Activated CD8-positive, alpha-beta T cell treated with anti-CD3 and anti-CD28 coated beads for 36 hours (primary cell): ENCODE data around the gene AP1S1. TPM values are rescaled to one million over a fixed set of nuclear protein-coding genes. Genes with fewer than 3 reads are reported as not detected.

ENCODE experiments used
- ATAC-seq: fragments of 200-7000 bp; cut with Tn5 transposase; one replicate; pipeline ENCODE4 v1.10.0; 2021; ENCODE audit warnings: mild to moderate bottlenecking, moderate library complexity
- CTCF ChIA-PET: fragments of 350-600 bp; sonication (Branson Sonifier 250); formaldehyde crosslinking; loops from one replicate; lab custom pipeline; 2021; ENCODE audit warnings: antibody characterized with exemption; lab: Charles Lee
- POLR2A ChIA-PET: fragments of 350-600 bp; sonication (Branson Sonifier 250); formaldehyde crosslinking; loops from one replicate; lab custom pipeline; 2021; ENCODE audit warnings: antibody characterized with exemption; lab: Charles Lee
- DNase-seq: peaks from one replicate; pipeline ENCODE4 v3.0.0-alpha.2; 2020
- H3K27ac Mint-ChIP-seq: one replicate; pipeline ENCODE4 v1.8.0; 2021; ENCODE audit warnings: mild to moderate bottlenecking, mixed read lengths
- H3K27me3 Mint-ChIP-seq: one replicate; pipeline ENCODE4 v1.8.0; 2021; ENCODE audit warnings: mixed read lengths
- H3K36me3 Mint-ChIP-seq: one replicate; pipeline ENCODE4 v1.8.0; 2021; ENCODE audit warnings: low read depth, mixed read lengths
- H3K4me1 Mint-ChIP-seq: one replicate; pipeline ENCODE4 v1.8.0; 2021; ENCODE audit warnings: low read depth, mixed read lengths
- H3K4me3 Mint-ChIP-seq: one replicate; pipeline ENCODE4 v1.8.0; 2021; ENCODE audit warnings: mild to moderate bottlenecking, moderate library complexity, mixed read lengths
- H3K9me3 Mint-ChIP-seq: one replicate; pipeline ENCODE4 v1.8.0; 2021; ENCODE audit warnings: mixed read lengths
- intact Hi-C: fragments of 100-400 bp; cut with micrococcal nuclease; formaldehyde crosslinking; loops from one replicate; pipeline ENCODE4 v1.10.0; 2022
- total RNA-seq, 2 experiments: library from RNA; stranded (reverse); gene quantifications; one replicate each; pipeline ENCODE4 v1.2.3, GENCODE V29; 2021
- TF ChIP-seq, protein P1 (sequence below): fragments of 200-600 bp; IDR thresholded peaks from one replicate; pipeline ENCODE4 v1.8.0; 2022; ENCODE audit warnings: antibody characterized with exemption, mild to moderate bottlenecking

AP1S1 gene
- total RNA-seq, 2 experiments from 2014 or later = 35.6 to 39.5 TPM

DNA sequence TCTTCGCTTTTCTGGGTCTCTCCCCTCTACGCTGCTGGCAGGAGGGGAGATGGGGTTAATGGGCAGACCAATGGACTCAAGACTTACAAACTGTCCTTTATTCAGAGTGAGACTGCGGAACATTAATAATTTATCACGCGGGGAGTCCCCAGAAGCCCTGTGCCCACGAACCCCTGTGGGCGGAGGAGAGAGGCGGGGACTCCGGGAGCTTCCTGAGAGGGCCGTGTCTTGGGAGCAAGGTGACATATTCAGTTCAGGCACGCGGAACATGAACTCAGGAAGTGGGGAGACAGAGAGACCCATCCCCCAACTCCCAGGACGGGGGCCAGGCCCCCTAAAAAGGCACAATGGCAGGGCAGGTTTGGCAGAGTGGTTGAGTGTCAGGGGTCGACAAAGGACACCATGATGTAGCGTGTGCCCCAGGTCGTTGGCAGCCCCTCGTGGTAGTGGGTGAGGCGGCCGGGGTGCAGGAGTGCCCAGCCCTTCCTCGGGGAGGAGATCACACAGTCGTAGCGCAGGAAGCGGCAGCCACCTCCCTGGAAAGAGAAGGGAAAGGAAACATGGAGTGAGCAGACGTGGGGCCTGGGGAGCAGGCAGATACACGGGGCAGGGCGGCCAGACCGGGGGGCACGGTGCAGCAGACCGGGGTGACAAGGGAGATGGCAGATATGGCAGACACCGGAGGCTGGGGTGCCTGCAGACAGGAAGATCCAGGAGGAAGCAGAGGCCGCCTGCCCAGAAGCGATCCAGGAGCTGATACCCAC, 51.8 kb downstream of the AP1S1 start:
- POLR2A ChIA-PET = interaction anchor here (0.6 to 1.8 kb wide), 2 partner anchors 12 to 225 kb away, joined by 4 to 5 read pairs; partner anchors contain the start of genes PLOD3 and ZNHIT1
- peaks cover 5% of the 10 kb centered on the region for H3K36me3 Mint-ChIP-seq

DNA sequence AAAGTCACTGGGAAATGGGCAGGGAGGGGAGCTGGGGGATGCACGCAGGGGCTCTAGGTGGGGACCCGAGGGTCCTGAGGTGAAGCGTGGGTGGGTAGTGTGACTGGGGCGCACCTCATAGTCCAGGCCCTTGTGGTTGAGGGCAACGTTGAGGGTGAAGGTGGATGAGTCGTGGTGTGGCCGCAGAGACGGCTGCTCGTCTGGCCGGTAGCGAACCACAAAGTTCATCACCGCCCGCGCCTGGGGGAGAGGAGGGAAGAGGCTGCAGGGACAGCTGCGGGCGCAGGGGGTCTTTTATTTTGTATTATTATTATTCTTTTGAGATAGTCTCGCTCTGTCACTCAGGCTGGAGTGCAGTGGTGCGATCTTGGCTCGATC, 52.4 kb downstream of the AP1S1 start:
- no peak overlapping the region for H3K4me3 Mint-ChIP-seq
- DNase-seq (no peak), ATAC-seq (no peak)
- TF ChIP-seq, protein P1, sequence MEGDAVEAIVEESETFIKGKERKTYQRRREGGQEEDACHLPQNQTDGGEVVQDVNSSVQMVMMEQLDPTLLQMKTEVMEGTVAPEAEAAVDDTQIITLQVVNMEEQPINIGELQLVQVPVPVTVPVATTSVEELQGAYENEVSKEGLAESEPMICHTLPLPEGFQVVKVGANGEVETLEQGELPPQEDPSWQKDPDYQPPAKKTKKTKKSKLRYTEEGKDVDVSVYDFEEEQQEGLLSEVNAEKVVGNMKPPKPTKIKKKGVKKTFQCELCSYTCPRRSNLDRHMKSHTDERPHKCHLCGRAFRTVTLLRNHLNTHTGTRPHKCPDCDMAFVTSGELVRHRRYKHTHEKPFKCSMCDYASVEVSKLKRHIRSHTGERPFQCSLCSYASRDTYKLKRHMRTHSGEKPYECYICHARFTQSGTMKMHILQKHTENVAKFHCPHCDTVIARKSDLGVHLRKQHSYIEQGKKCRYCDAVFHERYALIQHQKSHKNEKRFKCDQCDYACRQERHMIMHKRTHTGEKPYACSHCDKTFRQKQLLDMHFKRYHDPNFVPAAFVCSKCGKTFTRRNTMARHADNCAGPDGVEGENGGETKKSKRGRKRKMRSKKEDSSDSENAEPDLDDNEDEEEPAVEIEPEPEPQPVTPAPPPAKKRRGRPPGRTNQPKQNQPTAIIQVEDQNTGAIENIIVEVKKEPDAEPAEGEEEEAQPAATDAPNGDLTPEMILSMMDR = no peak
- peaks cover 5% of the 10 kb centered on the region for H3K36me3 Mint-ChIP-seq
- H3K4me1 Mint-ChIP-seq = no peaks in the 10 kb centered on the region
- POLR2A ChIA-PET = interaction anchor here (1.8 kb wide), 1 partner anchor 11 kb away, joined by 4 read pairs; the partner anchor contains the start of genes PLOD3 and ZNHIT1
- CTCF ChIA-PET = no interaction called here
- no peak overlapping the region for H3K27ac Mint-ChIP-seq
- H3K27me3 Mint-ChIP-seq = peaks cover 10% of the 10 kb centered on the region
- no peaks in the 10 kb centered on the region for H3K9me3 Mint-ChIP-seq
- intact Hi-C loops = no loop called here

More for the DNA sequence above, 51.8 kb downstream of the AP1S1 start:
- Mint-ChIP-seq H3K4me3 (no peak overlapping the region), H3K27me3 (peaks cover 15% of the 10 kb centered on the region), H3K9me3 (no peaks in the 10 kb centered on the region), H3K4me1 (no peaks in the 10 kb centered on the region), H3K27ac (no peak overlapping the region)
- TF ChIP-seq, protein P1 = no peak
- ATAC-seq (no peak), DNase-seq (no peak)
- CTCF ChIA-PET = interaction anchor here (4.7 kb wide), 1 partner anchor 14 kb away, joined by 24 read pairs; no protein-coding TSS in a partner anchor
- intact Hi-C loops = no loop called here

DNA sequence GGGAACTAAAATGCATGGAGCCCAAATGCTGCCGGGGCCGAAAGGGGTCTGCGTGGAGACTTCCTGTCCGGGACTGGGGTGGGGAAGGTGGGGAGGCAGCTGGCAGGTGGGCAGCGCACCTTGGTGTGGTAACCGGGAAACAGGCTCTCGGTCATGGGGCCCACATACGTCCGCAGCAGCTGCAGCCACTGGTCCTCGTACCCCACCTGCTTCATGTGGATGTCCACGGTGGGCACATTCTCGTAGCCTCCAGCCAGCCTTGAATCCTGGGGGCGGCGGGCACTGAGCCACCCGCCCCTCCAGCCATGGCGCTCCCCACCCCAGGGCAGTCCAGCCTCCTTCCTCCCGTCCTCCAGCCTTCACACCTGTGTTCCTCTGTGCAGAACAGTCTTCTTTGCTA, 53.2 kb downstream of the AP1S1 start:
- Mint-ChIP-seq H3K36me3 (peaks cover 5% of the 10 kb centered on the region), H3K4me3 (no peak overlapping the region), H3K27ac (no peak overlapping the region), H3K4me1 (no peaks in the 10 kb centered on the region), H3K27me3 (peaks cover 10% of the 10 kb centered on the region), H3K9me3 (no peaks in the 10 kb centered on the region)
- TF ChIP-seq, protein P1 = no peak
- ATAC-seq = no peak
- POLR2A ChIA-PET = interaction anchor here (1.8 kb wide), 1 partner anchor 10 kb away, joined by 4 read pairs; the partner anchor contains the start of genes PLOD3 and ZNHIT1
- CTCF ChIA-PET = no interaction called here
- no peak for DNase-seq
- intact Hi-C loops = no loop called here

DNA sequence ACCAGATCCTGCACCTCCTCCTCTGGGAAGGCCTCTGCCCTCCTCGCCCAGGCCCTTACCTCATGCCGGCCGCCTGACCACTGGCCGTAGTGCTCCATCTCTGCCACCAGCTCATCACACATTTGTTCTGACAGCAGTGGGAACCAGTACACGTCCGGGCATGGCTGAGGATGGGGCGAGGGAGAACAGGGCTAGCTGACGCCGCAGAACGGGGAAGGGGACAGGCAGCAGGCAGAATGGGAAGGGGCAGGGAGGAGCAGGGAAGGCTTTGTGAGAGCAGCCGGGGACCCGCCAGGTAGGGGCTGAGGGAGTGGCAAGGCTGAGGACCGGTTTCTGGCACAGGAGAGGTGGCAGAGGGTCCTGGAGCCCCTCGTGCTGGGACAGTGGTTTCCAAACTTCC, 54.5 kb downstream of the AP1S1 start:
- peaks cover 4% of the 10 kb centered on the region for H3K27me3 Mint-ChIP-seq
- intact Hi-C loops = no loop called here
- H3K36me3 Mint-ChIP-seq = peaks cover 5% of the 10 kb centered on the region
- no peaks in the 10 kb centered on the region for H3K4me1 Mint-ChIP-seq
- TF ChIP-seq, protein P1 = no peak
- ATAC-seq (no peak), DNase-seq (no peak)
- CTCF ChIA-PET = no interaction called here
- POLR2A ChIA-PET = interaction anchor here (0.7 to 0.8 kb wide), 2 partner anchors 9 to 576 kb away, joined by 3 read pairs; partner anchors contain the start of genes PLOD3 and ZNHIT1
- no peaks in the 10 kb centered on the region for H3K9me3 Mint-ChIP-seq
- H3K4me3 Mint-ChIP-seq = no peak overlapping the region
- no peak overlapping the region for H3K27ac Mint-ChIP-seq

DNA sequence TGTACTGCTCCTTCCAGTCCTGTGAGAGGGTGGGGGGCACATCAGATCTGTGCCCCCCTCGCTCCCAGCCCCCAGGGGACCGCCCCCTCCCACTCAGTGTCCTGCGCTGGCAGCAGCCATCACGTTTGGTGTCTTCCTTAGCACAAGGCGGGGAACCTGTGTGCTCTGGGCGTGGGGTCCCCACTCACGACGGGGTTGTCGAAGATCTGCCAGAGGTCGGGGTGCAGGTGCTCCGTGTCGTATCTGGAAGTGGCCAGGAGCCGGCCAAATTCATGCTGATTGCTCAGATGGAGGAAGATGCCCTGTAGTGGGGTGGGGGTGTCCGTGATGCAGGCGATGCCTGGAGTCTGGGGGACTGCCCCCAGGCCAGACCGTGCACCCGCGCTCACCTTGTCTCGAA, 55.9 kb downstream of the AP1S1 start:
- no peak overlapping the region for H3K4me3 Mint-ChIP-seq
- no peaks in the 10 kb centered on the region for H3K27me3 Mint-ChIP-seq
- intact Hi-C loops = no loop called here
- H3K9me3 Mint-ChIP-seq = no peaks in the 10 kb centered on the region
- peaks cover 5% of the 10 kb centered on the region for H3K36me3 Mint-ChIP-seq
- no peak for DNase-seq
- TF ChIP-seq, protein P1 = no peak
- CTCF ChIA-PET = interaction anchor here (2.4 kb wide), 1 partner anchor 73 kb away, joined by 6 read pairs; no protein-coding TSS in a partner anchor
- no peak overlapping the region for H3K27ac Mint-ChIP-seq
- no peaks in the 10 kb centered on the region for H3K4me1 Mint-ChIP-seq
- POLR2A ChIA-PET = no interaction called here
- ATAC-seq = no peak
